K562 (cell line): ENCODE measurements around the gene OLFML2A. TPM values are rescaled to one million over a fixed set of nuclear protein-coding genes. Genes with fewer than 3 reads are reported as not detected.

Source experiments
- BHLHE40 ChIP-seq: IDR thresholded peaks from 2 replicates; pipeline ENCODE4 v1.6.1; 2011; ENCODE audit warnings: low read length, improper control_type of control experiment
- CBX1 ChIP-seq: sonication (generic); IDR thresholded peaks from 2 replicates; pipeline ENCODE4 v1.6.1; 2016; ENCODE audit warnings: antibody characterized with exemption, low read depth, mild to moderate bottlenecking
- CBX3 ChIP-seq, 2 experiments: IDR thresholded peaks; 1 replicate in 1 of 2; 2 replicates in 1 of 2; pipeline ENCODE4 v1.6.1; 2012; ENCODE audit warnings: inconsistent platforms in 2 of 2, low read length in 2 of 2, borderline replicate concordance in 1 of 2, control low read depth in 1 of 2
- CREBBP ChIP-seq: IDR thresholded peaks from one replicate; pipeline ENCODE4 v1.6.1; 2012; ENCODE audit warnings: low read depth, mild to moderate bottlenecking, control low read depth, inconsistent platforms, low read length
- DPF2 ChIP-seq: fragments of 450-650 bp; IDR thresholded peaks from 2 replicates; pipeline ENCODE4 v1.6.1; 2016
- EGR1 ChIP-seq: fragments of 450-650 bp; conservative IDR thresholded peaks from 2 replicates; pipeline ENCODE4 v1.6.1; 2017; ENCODE audit warnings: mild to moderate bottlenecking
- ELF1 ChIP-seq: fragments of 200-800 bp; sonication (Bioruptor generic); IDR thresholded peaks from 2 replicates; pipeline ENCODE4 v1.6.1; 2016; ENCODE audit warnings: missing genetic modification characterization, missing compliant biosample characterization
- FOXJ3 ChIP-seq: sonication (generic); formaldehyde crosslinking; IDR thresholded peaks from 2 replicates; pipeline ENCODE4 v1.4.0; 2020; ENCODE audit warnings: mild to moderate bottlenecking, missing genetic modification reagents
- FOXO4 ChIP-seq: fragments of 450-650 bp; formaldehyde crosslinking; IDR thresholded peaks from 2 replicates; pipeline ENCODE4 v1.4.0; 2020; ENCODE audit warnings: mild to moderate bottlenecking, moderate library complexity
- HDAC2 ChIP-seq: fragments of 450-650 bp; IDR thresholded peaks from 2 replicates; pipeline ENCODE4 v1.6.1; 2016; ENCODE audit warnings: mild to moderate bottlenecking
- HOXB6 ChIP-seq: fragments of 250-450 bp; sonication (Bioruptor Pico); IDR thresholded peaks from 2 replicates; pipeline ENCODE4 v1.5.1; 2022; ENCODE audit warnings: mild to moderate bottlenecking, borderline replicate concordance
- KAT8 ChIP-seq: fragments of 450-650 bp; IDR thresholded peaks from 2 replicates; pipeline ENCODE4 v1.6.1; 2016; ENCODE audit warnings: low read depth, mild to moderate bottlenecking
- KLF1 ChIP-seq: fragments of 450-650 bp; IDR thresholded peaks from 2 replicates; pipeline ENCODE4 v1.6.1; 2016; ENCODE audit warnings: missing genetic modification characterization, missing compliant biosample characterization
- MAZ ChIP-seq, 2 experiments: fragments of 450-650 bp in 1 of 2; sonication (generic) in 1 of 2; formaldehyde crosslinking; IDR thresholded peaks in 1 of 2; conservative IDR thresholded peaks in 1 of 2; 2 replicates each; pipeline versions ENCODE4 v1.4.0 to v1.5.0; 2020; ENCODE audit warnings: mild to moderate bottlenecking in 1 of 2, missing genetic modification reagents in 1 of 2
- MEF2D ChIP-seq: conservative IDR thresholded peaks from 2 replicates; pipeline ENCODE4 v1.6.1; 2016; ENCODE audit warnings: low read depth, missing genetic modification characterization, missing compliant biosample characterization
- NKRF ChIP-seq: fragments of 450-650 bp; IDR thresholded peaks from 2 replicates; pipeline ENCODE4 v1.6.1; 2016; ENCODE audit warnings: borderline replicate concordance
- SMARCE1 ChIP-seq: fragments of 450-650 bp; IDR thresholded peaks from 2 replicates; pipeline ENCODE4 v1.7.1; 2016; ENCODE audit warnings: mild to moderate bottlenecking
- SREBF2 ChIP-seq: sonication (generic); formaldehyde crosslinking; IDR thresholded peaks from 2 replicates; pipeline ENCODE4 v1.4.0; 2020; ENCODE audit warnings: mild to moderate bottlenecking, missing genetic modification reagents
- SRSF9 ChIP-seq: fragments of 200-400 bp; formaldehyde crosslinking; IDR thresholded peaks from 2 replicates; pipeline ENCODE4 v1.6.1; 2017; ENCODE audit warnings: low read depth, low read length, borderline replicate concordance
- TCF3 ChIP-seq: sonication (generic); formaldehyde crosslinking; IDR thresholded peaks from 2 replicates; pipeline ENCODE4 v1.4.0; 2020; ENCODE audit warnings: mild to moderate bottlenecking, missing genetic modification reagents
- ZBTB1 ChIP-seq: sonication (generic); formaldehyde crosslinking; IDR thresholded peaks from 2 replicates; pipeline ENCODE4 v1.8.1; 2023; ENCODE audit warnings: missing genetic modification reagents, low read depth, mild to moderate bottlenecking, borderline replicate concordance
- ZFP36 ChIP-seq: fragments of 150-350 bp; IDR thresholded peaks from 2 replicates; pipeline ENCODE4 v1.6.1; 2018; ENCODE audit warnings: low read length, low read depth; ENCODE audit not compliant: partially characterized antibody
- ZNF165 ChIP-seq: fragments of 250-450 bp; sonication (Bioruptor Pico); IDR thresholded peaks from 2 replicates; pipeline ENCODE4 v1.4.0; 2020; ENCODE audit warnings: borderline replicate concordance
- ZNF274 ChIP-seq: IDR thresholded peaks from 2 replicates; pipeline ENCODE4 v1.6.1; 2011; ENCODE audit warnings: low read depth, mild to moderate bottlenecking, low read length, moderate library complexity, borderline replicate concordance
- ZNF431 ChIP-seq: sonication (generic); formaldehyde crosslinking; IDR thresholded peaks from 2 replicates; pipeline ENCODE4 v1.8.0; 2022; ENCODE audit warnings: mild to moderate bottlenecking, missing genetic modification reagents
- ZNF444 ChIP-seq: fragments of 250-450 bp; sonication (Bioruptor Pico); IDR thresholded peaks from 2 replicates; pipeline ENCODE4 v1.4.0; 2020; ENCODE audit warnings: mild to moderate bottlenecking, moderate library complexity
- ZNF583 ChIP-seq: fragments of 250-450 bp; sonication (Bioruptor Pico); IDR thresholded peaks from 2 replicates; pipeline ENCODE4 v1.4.0; 2020
- ZNF668 ChIP-seq: fragments of 250-450 bp; sonication (Bioruptor Pico); IDR thresholded peaks from 2 replicates; pipeline ENCODE4 v1.8.0; 2022; ENCODE audit warnings: mild to moderate bottlenecking, inconsistent platforms
- polyA plus RNA-seq, 8 experiments: library from polyadenylated mRNA; depleted of rRNA in 4 of 8; stranded (reverse) in 5 of 8; unstranded in 3 of 8; fragments of >200 nt; fragmentation: Nextera tagmentation in 2 of 8; fragmentation: Illumina TruSeq in 1 of 8; extraction: Ambion mirVana in 2 of 8; extraction: Trizol in 1 of 8; gene quantifications; 2 replicates each; pipeline versions ENCODE4 v1.2.1 to v1.2.3, GENCODE V29; 2011 to 2014; ENCODE audit warnings: inconsistent platforms in 1 of 8, missing spikeins in 1 of 8
- total RNA-seq, 7 experiments: library from RNA; depleted of rRNA in 6 of 7; stranded (reverse); fragments of >200 nt in 6 of 7; fragmentation: Illumina TruSeq in 2 of 7; extraction: Trizol in 2 of 7; gene quantifications; 2 replicates each; pipeline versions ENCODE4 v1.2.1 to v1.2.3, GENCODE V29; 2011 to 2021; ENCODE audit warnings: low replicate concordance in 1 of 7

Gene OLFML2A
- total and polyA plus RNA-seq, 9 of the 15 experiments (the other 6 are each of a cell fraction or from before 2014, with no cell fraction given) = 0.16 TPM; not detected in 8

DNA sequence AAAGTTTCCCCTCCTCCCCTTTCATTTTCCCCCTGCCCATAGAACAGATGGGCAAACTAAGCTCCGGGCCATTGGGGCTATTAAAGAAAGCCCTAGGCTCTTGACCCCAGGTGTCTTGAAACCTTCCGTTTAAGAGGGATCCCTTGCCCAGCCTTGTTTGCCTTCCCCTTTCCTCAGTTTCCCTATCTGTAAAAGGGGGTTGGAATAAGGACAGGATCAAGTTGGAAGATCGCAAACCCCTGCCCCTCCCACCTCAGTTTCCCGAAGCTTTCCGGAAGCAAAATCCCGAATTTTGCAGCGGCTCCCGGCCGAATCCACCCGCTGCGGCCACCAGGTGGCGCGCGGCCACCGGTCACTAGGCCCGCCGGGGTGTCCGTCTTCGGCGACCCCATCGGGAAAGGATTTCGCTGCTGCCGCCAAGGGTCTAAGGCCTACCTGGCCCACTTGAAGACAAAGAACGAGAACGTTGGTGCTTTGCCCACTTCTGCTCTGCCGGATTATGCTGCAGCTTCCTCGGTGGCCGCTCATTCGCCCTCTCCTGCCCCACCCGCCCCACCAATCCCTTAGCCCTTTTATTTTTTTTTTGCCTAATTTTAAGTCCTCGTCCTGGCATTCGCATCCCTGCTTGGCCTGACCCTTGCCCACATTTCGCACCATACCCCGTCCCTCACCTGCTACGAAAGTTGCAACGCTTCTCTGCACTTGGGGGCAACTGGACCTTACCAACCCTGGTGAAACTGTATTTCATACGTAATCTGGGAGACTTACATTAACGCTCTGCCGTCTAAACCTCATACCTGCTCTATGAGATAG, 4.9 kb upstream of the OLFML2A start (continued):
- no peak for TF ChIP-seq SRSF9
- TF ChIP-seq HDAC2 = peak; percentile 99
- TF ChIP-seq DPF2 = peak; percentile 68; the same call in 1 of the 2 replicates
- TF ChIP-seq SMARCE1 = no peak
- no peak for TF ChIP-seq KAT8
- TF ChIP-seq FOXO4 (CRISPR knock-in tag) = no peak
- TF ChIP-seq ZNF274 = no peak
- peak; percentile 84; the same call in 1 of the 2 replicates for TF ChIP-seq CBX1
- TF ChIP-seq EGR1 = no peak
- TF ChIP-seq MEF2D (tag) = no peak
- no peak for TF ChIP-seq KLF1 (tag)
- TF ChIP-seq BHLHE40 = no peak
- no peak for TF ChIP-seq SREBF2 (CRISPR knock-in tag)
- TF ChIP-seq ZNF431 (CRISPR knock-in tag) = no peak
- TF ChIP-seq ZNF668 (CRISPR knock-in tag) = no peak
- TF ChIP-seq ZNF165 = no peak
- no peak for TF ChIP-seq ZBTB1
- no peak for TF ChIP-seq ZFP36
- TF ChIP-seq NKRF = peak; percentile 17
- no peak for TF ChIP-seq HOXB6 (CRISPR knock-in tag)
- TF ChIP-seq ZNF583 (CRISPR knock-in tag) = 0 out of 2 replicates have a peak, but pooled peaks have one; percentile 31
- peak in 1 of 2 experiments; percentile 41; a peak in 1 of 4 replicates for TF ChIP-seq MAZ (CRISPR knock-in tag; conservative IDR thresholded peaks at IDR 0.05 in 1 of 2, IDR thresholded peaks at IDR 0.05 in 1 of 2)
- peak; percentile 82 for TF ChIP-seq ELF1 (tag)
- TF ChIP-seq CBX3 (IDR thresholded peaks at IDR 0.05; ENCODE audit: borderline replicate concordance in 1 of 2, low read length in 2 of 2) = peak in 1 of 2 experiments; percentile 56; a peak in 1 of 3 replicates
- TF ChIP-seq ZNF444 (CRISPR knock-in tag) = no peak
- no peak for TF ChIP-seq FOXJ3 (CRISPR knock-in tag)
- TF ChIP-seq CREBBP = no peak
- no peak; the same call in 1 of the 2 replicates for TF ChIP-seq TCF3 (CRISPR knock-in tag)
